ENCODE results near the gene RNU6-1.

RNU6-1 gene

DNA sequence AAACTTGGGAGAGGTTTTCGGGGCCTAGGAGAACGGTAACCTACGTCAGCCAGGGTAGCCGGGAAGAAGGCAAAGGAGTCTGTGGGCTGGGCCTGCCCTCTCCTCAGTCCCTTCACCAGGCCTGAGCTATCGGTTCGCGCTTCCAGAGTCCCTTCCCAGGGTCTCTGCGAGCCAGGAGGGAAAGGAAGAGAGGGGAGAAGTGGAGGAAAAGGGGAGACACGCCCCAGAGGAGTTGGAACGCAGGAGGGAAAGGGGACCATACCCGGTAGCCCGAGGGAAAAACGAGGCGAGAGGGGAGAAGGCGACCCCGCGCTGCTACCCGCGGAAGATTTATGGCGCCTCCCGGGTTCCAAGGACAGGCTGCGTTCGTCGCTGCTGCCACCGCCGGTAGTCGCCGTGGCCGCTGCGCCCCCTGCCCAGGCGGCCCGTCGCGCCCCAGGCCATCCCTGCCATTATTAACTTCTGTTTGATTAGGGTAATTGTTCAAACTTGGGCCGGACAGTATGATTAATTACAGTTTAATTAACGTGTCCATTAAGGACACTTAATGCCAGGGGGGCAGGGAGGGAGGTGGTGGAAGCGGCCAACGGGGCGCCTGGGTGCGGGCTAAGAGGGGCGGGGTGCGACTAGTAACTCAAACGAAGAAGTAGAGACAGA, 17.9 kb downstream of the RNU6-1 start:
- no peak for DNase-seq (ENCODE audit: low read depth)
- no peak for TF ChIP-seq CTCF (IDR thresholded peaks at IDR 0.05; ENCODE audit: low read depth, low read length, missing control alignments)
- H3K4me3 ChIP-seq (ENCODE audit: low read depth, low read length) = no peak overlapping the region

DNA sequence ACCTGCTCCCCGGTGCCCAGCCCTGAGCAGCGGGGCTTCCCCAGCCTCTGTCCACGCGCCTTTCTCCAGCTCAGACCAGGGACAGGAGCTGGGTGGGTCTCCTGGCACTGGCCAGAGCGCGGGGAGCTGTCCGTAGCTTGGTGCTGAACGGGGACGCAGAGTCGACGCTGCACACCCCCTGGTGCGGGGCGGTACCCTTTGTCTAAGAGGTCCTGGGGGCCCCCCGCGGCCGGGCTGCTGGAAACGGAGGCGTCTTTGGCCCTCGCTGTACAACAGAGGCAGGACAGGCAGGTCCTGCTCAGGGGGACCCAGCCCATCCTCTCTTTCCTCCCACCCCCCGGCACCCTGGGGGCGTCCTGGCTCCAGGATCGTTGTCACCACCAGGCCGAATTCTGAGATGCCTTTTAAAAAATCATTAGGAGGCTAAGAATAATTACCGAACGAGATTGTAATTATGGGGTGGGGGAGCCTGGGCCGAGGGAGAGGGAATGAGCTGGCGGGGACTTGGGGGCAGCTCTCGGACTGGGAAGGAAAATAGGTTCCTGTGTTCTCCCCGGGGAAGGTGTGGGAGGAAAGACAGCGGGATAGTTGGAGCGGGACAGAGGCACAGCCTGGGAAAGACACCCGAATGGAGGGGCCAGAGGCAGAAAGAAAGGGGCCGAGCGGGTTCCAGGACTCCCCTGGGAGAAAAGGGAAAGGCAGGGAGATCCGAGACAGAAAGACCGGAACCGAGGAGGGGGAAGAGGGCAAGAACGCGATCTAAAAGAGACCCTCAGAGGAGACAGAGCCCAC, 18.7 kb downstream of the RNU6-1 start:
- DNase-seq (ENCODE audit: low read depth) = no peak

GRCh38 chr15:67820122-67820991, 19.5 kb downstream of the RNU6-1 start:
- TF ChIP-seq CTCF (IDR thresholded peaks at IDR 0.05; ENCODE audit: low read depth, low read length, missing control alignments) = no peak
- H3K4me3 ChIP-seq (ENCODE audit: low read depth, low read length) = no peak overlapping the region
- no peak for DNase-seq (ENCODE audit: low read depth)

More for the DNA sequence above, 18.7 kb downstream of the RNU6-1 start:
- no peak overlapping the region for H3K4me3 ChIP-seq (ENCODE audit: low read depth, low read length)
- no peak for TF ChIP-seq CTCF (IDR thresholded peaks at IDR 0.05; ENCODE audit: low read depth, low read length, missing control alignments)

- no peak overlapping the region for H3K4me3 ChIP-seq (ENCODE audit: low read depth, low read length)
- DNase-seq (ENCODE audit: low read depth) = no peak
- TF ChIP-seq CTCF (IDR thresholded peaks at IDR 0.05; ENCODE audit: low read depth, low read length, missing control alignments) = no peak
These were observed 20.2 kb downstream of the RNU6-1 start for GRCh38 chr15:67819636-67820035.

- H3K4me3 ChIP-seq (ENCODE audit: low read depth, low read length) = no peak overlapping the region
- no peak for DNase-seq (ENCODE audit: low read depth)
- TF ChIP-seq CTCF (IDR thresholded peaks at IDR 0.05; ENCODE audit: low read depth, low read length, missing control alignments) = no peak
These were observed 21.4 kb downstream of the RNU6-1 start for GRCh38 chr15:67818464-67818863.

DNA sequence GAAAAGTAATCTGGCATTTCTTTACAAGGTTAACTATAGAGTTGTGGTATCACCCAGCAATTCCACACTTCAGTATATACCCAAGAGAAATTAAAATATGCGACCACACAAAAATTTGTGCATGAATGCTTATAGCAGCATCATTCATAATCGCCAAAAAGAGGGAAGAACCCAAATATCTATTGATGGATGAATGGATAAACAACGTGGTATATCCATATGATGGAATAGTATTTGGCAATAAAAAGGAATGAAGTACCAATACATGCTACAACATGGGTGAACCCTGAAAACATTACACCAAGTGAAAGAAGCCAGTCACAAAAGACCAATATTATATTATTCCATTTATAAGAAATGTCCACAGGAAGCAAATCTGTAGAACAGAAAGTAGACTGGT, 23.2 kb downstream of the RNU6-1 start:
- no peak for DNase-seq (ENCODE audit: low read depth)
- no peak overlapping the region for H3K4me3 ChIP-seq (ENCODE audit: low read depth, low read length)
- no peak for TF ChIP-seq CTCF (IDR thresholded peaks at IDR 0.05; ENCODE audit: low read depth, low read length, missing control alignments)

Data from GM12864 (cell line).